ENCODE data around the gene PCSK9.
"Not testable (repeated sequence)": the region's sequence is repeated elsewhere in the genome, so short reads cannot be mapped to it uniquely, and the experiment has no call there.

PCSK9 gene

DNA sequence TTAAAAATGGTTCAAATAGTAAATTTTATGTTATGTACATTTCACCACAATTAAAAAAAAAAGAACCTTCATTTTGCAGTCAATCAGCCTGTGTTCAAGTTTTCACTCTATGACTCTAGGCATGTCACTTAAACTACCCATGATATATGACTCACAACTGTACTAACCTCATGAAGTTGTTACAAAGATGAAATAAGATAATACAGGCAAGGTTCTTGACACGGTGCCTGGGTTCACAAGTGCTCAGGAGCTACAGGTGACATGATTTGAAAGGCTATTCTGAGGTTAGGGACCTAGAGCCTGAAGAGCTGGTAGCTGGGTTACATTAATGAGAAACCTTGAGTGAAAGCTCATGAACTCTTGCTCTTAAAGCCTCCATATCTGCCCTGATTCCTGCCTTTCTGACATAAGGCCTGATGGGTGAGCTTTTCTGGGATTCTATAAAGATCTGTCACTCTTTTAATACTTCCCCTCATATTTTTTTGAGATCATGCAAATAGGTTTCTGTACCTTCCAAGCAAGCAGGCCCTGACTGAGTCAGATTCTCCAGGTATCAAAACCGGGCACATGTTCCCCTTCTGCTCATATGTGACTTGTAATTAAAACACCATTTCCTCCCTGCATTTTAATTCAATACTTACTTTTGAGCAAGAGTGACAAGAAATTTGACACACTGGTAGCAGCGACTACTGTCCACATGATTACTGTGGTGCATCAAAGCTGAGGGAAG is 34.0 kb downstream of the PCSK9 start:
- DNase-seq: no peak

- no peak for DNase-seq
Measured at GRCh38 chr1:55074455-55074854, 35.1 kb downstream of the PCSK9 start.

GRCh38 chr1:55076356-55076755 is 37.0 kb downstream of the PCSK9 start:
- no peak for DNase-seq

DNA sequence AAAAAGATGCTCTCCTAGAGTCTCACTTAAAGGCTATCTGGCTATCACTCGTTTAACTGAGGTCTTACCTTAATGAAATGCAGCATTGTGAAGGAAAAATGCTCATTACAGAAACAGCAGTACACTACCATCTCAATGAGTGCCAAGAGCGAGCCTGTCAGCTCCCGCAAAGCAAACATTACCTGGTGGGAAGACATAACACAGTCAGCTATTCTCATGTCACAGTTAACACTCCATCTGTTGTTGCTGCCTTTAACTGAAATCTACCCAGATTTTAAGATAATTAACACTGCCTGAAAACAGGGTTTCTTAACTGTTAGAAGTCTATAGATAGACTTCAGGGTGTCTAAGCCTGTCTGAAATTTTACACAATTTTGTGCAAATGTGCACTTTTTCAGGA is 39.1 kb downstream of the PCSK9 start:
- no peak for DNase-seq

DNA sequence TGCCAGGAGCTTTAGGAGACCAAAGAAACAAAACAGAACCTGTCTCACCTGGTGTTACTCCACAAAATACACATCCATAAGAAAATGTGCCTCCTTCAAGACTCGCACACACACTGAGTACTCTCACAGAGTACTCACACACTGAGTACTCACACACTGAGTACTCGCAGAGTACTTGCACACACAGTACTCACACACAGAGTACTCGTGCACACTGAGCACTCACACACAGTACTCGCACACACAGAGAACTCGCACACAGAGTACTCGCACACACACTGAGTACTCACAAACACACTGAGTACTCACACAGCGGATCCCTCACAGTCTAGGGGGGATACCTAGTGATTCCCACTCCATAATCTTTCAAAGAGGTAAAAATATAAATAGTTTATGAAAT is 40.3 kb downstream of the PCSK9 start:
- no peak for DNase-seq

DNA sequence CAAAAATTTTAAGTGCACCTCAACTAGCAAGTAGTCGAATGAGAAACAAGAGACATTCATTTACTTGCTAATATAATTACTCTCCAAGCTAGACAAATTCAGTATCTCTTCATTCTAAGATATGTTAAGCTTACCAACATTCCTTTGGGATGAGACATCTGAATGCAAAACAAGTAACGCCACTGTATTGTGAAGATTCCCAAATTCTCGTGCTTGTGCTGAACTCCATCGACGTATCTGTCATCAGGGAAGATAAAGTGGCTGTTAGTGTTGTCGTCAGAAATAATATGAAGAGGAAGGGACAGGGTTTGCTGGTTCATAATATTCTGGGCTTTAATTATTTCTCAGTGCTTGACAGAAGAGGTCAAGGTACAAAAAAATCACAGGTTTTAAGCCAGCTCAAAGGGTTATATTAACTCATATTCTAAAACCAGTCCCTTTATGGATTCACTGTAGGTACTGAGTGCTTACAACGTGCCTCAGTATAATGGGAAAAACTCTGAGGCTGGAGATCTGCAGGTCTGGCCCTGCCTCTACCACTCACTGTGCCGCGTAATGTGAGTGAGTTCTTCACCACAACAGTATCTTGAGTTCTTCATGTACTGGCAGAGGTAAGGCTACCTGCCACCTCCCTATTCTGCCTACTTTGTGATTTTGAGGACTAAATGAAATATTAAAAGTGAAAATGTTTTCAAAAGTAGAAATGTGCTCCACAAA is 42.0 kb downstream of the PCSK9 start:
- DNase-seq: no peak

DNA sequence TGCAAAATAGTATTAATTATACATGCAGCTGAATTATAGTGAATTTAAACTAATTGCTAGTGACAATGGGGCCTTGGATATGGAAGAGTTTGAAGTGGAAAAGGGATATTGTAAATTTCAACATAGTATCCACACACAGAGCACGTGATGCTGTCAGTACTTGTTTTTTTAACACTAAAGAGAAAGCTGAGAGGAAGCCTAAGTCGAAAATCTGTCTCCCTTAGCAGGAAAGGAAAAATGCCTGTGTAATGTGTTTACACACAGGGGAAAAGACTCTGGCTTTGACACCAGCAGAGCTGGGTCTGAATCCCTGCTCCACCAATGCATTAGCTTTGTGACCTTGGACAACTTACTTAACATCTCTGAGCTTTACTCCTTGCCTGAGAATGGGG is 42.6 kb downstream of the PCSK9 start:
- DNase-seq: no peak

DNA sequence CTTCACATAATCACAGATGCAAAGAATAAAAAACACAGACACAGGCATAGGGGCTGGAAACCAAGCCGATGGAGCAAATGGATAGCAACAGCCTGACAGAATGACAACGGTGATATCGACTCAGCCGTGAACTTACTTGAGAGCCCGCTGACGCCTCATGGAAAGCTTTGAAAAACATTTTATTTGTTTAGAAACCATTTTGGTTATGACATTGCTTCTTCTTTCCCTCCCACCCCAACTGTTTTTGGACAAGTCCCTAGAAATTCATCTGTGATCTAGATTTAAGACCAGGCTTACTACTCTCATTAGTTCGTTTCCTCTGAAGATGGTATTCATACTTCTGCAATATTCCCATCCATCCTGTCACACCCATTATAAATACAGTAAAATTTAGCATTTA is 44.9 kb downstream of the PCSK9 start:
- no peak for DNase-seq

DNA sequence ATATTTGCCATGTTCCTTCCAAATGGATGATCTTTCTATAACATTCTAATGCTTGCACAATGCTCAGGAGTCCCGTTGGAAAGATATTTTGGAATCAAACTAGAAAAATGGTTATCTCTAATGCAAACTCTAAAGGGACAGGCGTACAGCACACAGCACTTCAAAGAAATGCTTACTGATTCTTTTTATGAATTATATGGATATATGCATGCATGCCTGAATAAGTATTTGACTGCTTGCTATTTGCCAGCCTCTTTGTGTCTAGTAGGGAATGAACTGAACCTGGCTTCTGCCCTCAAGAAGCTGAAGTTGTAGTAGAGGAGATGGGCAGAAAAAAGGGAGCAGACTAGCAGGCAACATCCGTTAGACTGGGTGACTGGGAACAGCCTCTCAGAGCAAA is 48.1 kb downstream of the PCSK9 start:
- no peak for DNase-seq

GRCh38 chr1:55088413-55088812 is 49.1 kb downstream of the PCSK9 start:
- no peak for DNase-seq

- DNase-seq: no peak
Measured at GRCh38 chr1:55089683-55090082, 50.3 kb downstream of the PCSK9 start.

- no peak for DNase-seq
Measured at GRCh38 chr1:55092475-55092874, 53.1 kb downstream of the PCSK9 start.

DNA sequence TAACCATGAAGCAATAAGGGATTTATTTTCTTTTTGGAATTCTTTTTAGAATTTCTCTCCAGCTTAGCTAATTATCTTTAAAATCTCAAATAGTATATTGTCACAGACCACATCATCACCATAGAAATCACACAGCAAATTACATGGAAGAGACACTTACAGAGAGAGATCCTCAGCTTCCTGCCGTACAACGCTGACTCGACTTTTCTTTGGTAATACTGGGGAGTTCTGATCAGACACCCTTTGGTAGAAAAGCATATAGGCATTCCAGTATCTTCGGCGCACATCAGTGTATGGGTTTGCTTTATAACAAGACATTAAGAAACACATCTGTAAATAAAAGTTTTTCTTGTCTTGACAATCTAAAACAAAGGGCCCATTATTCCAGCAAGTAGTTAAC is 55.7 kb downstream of the PCSK9 start:
- no peak for DNase-seq

- DNase-seq: no peak
Measured at GRCh38 chr1:55103891-55104290, 64.5 kb downstream of the PCSK9 start.

GRCh38 chr1:55107101-55107500 is 67.8 kb downstream of the PCSK9 start:
- DNase-seq: no peak

- DNase-seq: not testable (repeated sequence)
Measured at GRCh38 chr1:55109005-55109404, 69.7 kb downstream of the PCSK9 start.

Data from nucleus accumbens (tissue), 56 donors.